Cerebellar nuclear complex (tissue), 1 donor: ENCODE results near the gene JAKMIP2.
"Not testable (repeated sequence)": the region's sequence is repeated elsewhere in the genome, so short reads cannot be mapped to it uniquely, and the experiment has no call there.

ENCODE experiments used
- DNase-seq, 2 experiments: peaks; one replicate each; lab custom pipeline; 2025; lab: John Stamatoyannopoulos, UW

Gene JAKMIP2

GRCh38 chr5:147610798-147611197 is 171.7 kb downstream of the JAKMIP2 start:
- no peak for DNase-seq

GRCh38 chr5:147601652-147602051 is 180.9 kb downstream of the JAKMIP2 start:
- no peak for DNase-seq

GRCh38 chr5:147591120-147591519 is 191.4 kb downstream of the JAKMIP2 start:
- no peak for DNase-seq

- DNase-seq: no peak
Observed at GRCh38 chr5:147590096-147590495, 192.4 kb downstream of the JAKMIP2 start.

GRCh38 chr5:147586832-147587231 is 195.7 kb downstream of the JAKMIP2 start:
- no peak for DNase-seq

GRCh38 chr5:147586221-147586620 is 196.3 kb downstream of the JAKMIP2 start:
- no peak for DNase-seq

GRCh38 chr5:147582272-147582671 is 200.3 kb downstream of the JAKMIP2 start:
- DNase-seq: not testable (repeated sequence)

GRCh38 chr5:147580418-147580817 is 202.1 kb downstream of the JAKMIP2 start:
- DNase-seq: not testable (repeated sequence)

GRCh38 chr5:147578228-147579024 is 204.1 kb downstream of the JAKMIP2 start:
- no peak for DNase-seq

- DNase-seq: no peak
Observed at GRCh38 chr5:147576646-147577535, 205.6 kb downstream of the JAKMIP2 start.

GRCh38 chr5:147575598-147575997 is 206.9 kb downstream of the JAKMIP2 start:
- no peak for DNase-seq

- DNase-seq: no peak
Observed at GRCh38 chr5:147573211-147573610, 209.3 kb downstream of the JAKMIP2 start.

GRCh38 chr5:147568710-147569406 is 213.7 kb downstream of the JAKMIP2 start:
- no peak for DNase-seq

- no peak for DNase-seq
Observed at GRCh38 chr5:147567917-147568598, 214.5 kb downstream of the JAKMIP2 start.

- DNase-seq: no peak
Observed at GRCh38 chr5:147565524-147565923, 217.0 kb downstream of the JAKMIP2 start.

- DNase-seq: no peak
Observed at GRCh38 chr5:147564124-147564486, 218.4 kb downstream of the JAKMIP2 start.

GRCh38 chr5:147563466-147564123 is 218.9 kb downstream of the JAKMIP2 start:
- no peak for DNase-seq

- no peak for DNase-seq
Observed at GRCh38 chr5:147561435-147561834, 221.1 kb downstream of the JAKMIP2 start.

- no peak for DNase-seq
Observed at GRCh38 chr5:147560718-147561331, 221.7 kb downstream of the JAKMIP2 start.

- no peak for DNase-seq
Observed at GRCh38 chr5:147559749-147560148, 222.8 kb downstream of the JAKMIP2 start.

- DNase-seq: no peak
Observed at GRCh38 chr5:147558826-147559225, 223.7 kb downstream of the JAKMIP2 start.
